ENCODE data around the gene PRM2.

The PRM2 gene

DNA sequence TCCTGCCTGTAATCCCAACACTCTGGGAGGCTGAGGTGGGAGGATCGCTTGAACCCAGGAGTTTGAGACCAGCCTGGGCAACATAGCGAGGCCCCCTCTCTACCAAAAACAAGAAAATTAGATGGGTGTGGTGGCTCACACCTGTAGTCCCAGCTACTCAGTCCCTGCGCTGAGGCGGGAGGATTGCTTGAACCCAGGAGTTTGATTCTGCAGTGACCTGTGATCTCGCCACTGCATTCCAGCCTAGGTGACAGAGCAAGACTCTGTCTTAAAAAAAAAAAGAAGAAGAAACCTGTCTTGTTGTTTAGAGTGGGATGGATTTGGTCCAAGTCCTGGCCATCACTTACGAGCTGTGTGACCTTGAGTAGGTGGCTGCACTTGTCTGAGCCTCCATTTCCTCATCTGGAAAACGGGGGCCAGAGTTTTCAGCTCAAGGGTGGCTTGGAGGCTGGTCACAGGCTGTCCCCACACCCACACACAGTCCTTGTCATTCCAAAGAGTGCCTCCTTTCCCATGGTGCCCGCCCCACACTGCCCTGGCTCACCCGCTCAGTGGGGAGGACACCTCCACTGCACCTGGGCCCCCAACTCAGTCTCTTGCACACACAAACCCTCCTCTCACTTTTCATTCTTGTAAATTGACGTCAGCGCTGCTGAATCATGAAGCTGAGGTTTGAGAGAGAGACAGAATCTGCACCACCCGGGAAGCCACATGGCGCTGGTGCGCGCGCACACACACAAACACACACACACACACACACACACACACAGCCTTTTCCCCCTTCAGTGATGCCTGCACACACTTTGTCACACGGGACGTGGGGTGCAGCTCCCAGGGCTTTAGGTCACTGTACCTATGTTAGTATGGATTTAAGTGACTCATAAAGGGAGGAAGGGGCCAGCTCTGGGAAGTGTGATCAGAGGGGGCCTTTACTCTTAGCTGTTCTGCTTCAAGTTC is 24.5 kb downstream of the PRM2 start:
- ATAC-seq = no peak
- TF ChIP-seq, protein P1, sequence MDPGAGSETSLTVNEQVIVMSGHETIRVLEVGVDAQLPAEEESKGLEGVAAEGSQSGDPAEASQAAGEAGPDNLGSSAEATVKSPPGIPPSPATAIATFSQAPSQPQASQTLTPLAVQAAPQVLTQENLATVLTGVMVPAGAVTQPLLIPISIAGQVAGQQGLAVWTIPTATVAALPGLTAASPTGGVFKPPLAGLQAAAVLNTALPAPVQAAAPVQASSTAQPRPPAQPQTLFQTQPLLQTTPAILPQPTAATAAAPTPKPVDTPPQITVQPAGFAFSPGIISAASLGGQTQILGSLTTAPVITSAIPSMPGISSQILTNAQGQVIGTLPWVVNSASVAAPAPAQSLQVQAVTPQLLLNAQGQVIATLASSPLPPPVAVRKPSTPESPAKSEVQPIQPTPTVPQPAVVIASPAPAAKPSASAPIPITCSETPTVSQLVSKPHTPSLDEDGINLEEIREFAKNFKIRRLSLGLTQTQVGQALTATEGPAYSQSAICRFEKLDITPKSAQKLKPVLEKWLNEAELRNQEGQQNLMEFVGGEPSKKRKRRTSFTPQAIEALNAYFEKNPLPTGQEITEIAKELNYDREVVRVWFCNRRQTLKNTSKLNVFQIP (CRISPR knock-in tag; IDR thresholded peaks at IDR 0.05; ENCODE audit: borderline replicate concordance, low read depth) = no peak
- TF ChIP-seq ZFP30 (CRISPR knock-in tag; IDR thresholded peaks at IDR 0.05) = no peak
- no peak for TF ChIP-seq OSR1 (CRISPR knock-in tag; IDR thresholded peaks at IDR 0.05)
- TF ChIP-seq, protein P2, sequence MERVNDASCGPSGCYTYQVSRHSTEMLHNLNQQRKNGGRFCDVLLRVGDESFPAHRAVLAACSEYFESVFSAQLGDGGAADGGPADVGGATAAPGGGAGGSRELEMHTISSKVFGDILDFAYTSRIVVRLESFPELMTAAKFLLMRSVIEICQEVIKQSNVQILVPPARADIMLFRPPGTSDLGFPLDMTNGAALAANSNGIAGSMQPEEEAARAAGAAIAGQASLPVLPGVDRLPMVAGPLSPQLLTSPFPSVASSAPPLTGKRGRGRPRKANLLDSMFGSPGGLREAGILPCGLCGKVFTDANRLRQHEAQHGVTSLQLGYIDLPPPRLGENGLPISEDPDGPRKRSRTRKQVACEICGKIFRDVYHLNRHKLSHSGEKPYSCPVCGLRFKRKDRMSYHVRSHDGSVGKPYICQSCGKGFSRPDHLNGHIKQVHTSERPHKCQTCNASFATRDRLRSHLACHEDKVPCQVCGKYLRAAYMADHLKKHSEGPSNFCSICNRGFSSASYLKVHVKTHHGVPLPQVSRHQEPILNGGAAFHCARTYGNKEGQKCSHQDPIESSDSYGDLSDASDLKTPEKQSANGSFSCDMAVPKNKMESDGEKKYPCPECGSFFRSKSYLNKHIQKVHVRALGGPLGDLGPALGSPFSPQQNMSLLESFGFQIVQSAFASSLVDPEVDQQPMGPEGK (CRISPR knock-in tag; IDR thresholded peaks at IDR 0.05; ENCODE audit: borderline replicate concordance) = no peak
- no peak for TF ChIP-seq ZNF565 (CRISPR knock-in tag; conservative IDR thresholded peaks at IDR 0.05; ENCODE audit: low read depth)
- no peak for TF ChIP-seq ZC3H10 (CRISPR knock-in tag; IDR thresholded peaks at IDR 0.05)
- TF ChIP-seq ZFP3 (CRISPR knock-in tag; IDR thresholded peaks at IDR 0.05) = no peak
- TF ChIP-seq BACH2 (CRISPR knock-in tag; IDR thresholded peaks at IDR 0.05; ENCODE audit: borderline replicate concordance) = no peak
- TF ChIP-seq ISL1 (CRISPR knock-in tag; IDR thresholded peaks at IDR 0.05) = no peak
- TF ChIP-seq TOX (CRISPR knock-in tag; IDR thresholded peaks at IDR 0.05; ENCODE audit: borderline replicate concordance) = no peak
- no peak for TF ChIP-seq GLIS3 (CRISPR knock-in tag; IDR thresholded peaks at IDR 0.05)
- TF ChIP-seq, protein P3, sequence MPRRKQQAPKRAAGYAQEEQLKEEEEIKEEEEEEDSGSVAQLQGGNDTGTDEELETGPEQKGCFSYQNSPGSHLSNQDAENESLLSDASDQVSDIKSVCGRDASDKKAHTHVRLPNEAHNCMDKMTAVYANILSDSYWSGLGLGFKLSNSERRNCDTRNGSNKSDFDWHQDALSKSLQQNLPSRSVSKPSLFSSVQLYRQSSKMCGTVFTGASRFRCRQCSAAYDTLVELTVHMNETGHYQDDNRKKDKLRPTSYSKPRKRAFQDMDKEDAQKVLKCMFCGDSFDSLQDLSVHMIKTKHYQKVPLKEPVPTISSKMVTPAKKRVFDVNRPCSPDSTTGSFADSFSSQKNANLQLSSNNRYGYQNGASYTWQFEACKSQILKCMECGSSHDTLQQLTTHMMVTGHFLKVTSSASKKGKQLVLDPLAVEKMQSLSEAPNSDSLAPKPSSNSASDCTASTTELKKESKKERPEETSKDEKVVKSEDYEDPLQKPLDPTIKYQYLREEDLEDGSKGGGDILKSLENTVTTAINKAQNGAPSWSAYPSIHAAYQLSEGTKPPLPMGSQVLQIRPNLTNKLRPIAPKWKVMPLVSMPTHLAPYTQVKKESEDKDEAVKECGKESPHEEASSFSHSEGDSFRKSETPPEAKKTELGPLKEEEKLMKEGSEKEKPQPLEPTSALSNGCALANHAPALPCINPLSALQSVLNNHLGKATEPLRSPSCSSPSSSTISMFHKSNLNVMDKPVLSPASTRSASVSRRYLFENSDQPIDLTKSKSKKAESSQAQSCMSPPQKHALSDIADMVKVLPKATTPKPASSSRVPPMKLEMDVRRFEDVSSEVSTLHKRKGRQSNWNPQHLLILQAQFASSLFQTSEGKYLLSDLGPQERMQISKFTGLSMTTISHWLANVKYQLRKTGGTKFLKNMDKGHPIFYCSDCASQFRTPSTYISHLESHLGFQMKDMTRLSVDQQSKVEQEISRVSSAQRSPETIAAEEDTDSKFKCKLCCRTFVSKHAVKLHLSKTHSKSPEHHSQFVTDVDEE (CRISPR knock-in tag; IDR thresholded peaks at IDR 0.05) = no peak
- no peak for TF ChIP-seq PPARA (CRISPR knock-in tag; IDR thresholded peaks at IDR 0.05; ENCODE audit: borderline replicate concordance)
- no peak for TF ChIP-seq ESRRG (CRISPR knock-in tag; IDR thresholded peaks at IDR 0.05)
- no peak for TF ChIP-seq RARB (CRISPR knock-in tag; IDR thresholded peaks at IDR 0.05)
- TF ChIP-seq TCF4 (CRISPR knock-in tag; IDR thresholded peaks at IDR 0.05; ENCODE audit: borderline replicate concordance) = no peak
- TF ChIP-seq SNAI2 (CRISPR knock-in tag; IDR thresholded peaks at IDR 0.05) = no peak
- TF ChIP-seq ZNF70 (CRISPR knock-in tag; IDR thresholded peaks at IDR 0.05) = no peak
- no peak for TF ChIP-seq ZNF8 (CRISPR knock-in tag; IDR thresholded peaks at IDR 0.05)
- TF ChIP-seq ARNTL (CRISPR knock-in tag; IDR thresholded peaks at IDR 0.05; ENCODE audit: borderline replicate concordance, low read depth) = no peak

DNA sequence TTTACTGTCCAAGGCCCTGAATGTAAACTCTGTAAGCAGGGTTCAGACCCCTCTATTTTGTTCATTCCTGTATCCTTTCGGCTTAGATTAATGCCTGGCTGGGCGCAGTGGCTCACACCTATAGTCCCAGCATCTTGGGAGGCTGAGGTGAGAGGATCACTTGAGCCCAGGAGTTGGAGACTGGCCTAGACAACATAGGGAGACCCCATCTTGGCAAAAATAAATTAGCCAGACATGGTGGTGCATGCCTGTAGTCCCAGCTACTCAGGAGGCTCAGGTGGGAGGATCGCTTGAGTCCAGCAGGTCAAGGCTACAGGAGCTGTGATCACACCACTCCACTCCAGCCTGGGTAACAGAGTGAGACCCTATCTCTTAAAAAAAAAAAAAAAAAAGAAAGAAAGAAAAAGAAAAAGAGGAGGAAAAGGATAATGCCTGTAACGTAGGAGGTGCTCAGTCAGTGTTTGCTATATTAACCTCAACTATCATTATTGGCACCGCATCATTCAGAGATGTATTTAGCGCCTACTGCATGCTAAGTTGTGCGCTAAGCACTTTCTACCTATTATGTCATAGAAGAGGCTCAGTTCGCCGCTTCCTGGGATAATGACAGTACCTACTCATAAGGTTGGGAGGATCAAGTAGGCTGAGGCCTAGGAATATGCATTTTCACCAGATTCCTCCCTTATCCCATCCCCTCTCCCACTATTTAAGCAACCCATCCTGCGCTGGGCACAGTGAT is 25.3 kb downstream of the PRM2 start:
- no peak for ATAC-seq
- no peak for TF ChIP-seq GLIS3 (CRISPR knock-in tag; IDR thresholded peaks at IDR 0.05)
- TF ChIP-seq ZNF565 (CRISPR knock-in tag; conservative IDR thresholded peaks at IDR 0.05; ENCODE audit: low read depth) = no peak
- TF ChIP-seq ZNF70 (CRISPR knock-in tag; IDR thresholded peaks at IDR 0.05) = no peak
- TF ChIP-seq, protein P4, sequence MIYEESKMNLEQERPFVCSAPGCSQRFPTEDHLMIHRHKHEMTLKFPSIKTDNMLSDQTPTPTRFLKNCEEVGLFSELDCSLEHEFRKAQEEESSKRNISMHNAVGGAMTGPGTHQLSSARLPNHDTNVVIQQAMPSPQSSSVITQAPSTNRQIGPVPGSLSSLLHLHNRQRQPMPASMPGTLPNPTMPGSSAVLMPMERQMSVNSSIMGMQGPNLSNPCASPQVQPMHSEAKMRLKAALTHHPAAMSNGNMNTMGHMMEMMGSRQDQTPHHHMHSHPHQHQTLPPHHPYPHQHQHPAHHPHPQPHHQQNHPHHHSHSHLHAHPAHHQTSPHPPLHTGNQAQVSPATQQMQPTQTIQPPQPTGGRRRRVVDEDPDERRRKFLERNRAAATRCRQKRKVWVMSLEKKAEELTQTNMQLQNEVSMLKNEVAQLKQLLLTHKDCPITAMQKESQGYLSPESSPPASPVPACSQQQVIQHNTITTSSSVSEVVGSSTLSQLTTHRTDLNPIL (CRISPR knock-in tag; IDR thresholded peaks at IDR 0.05; ENCODE audit: low read depth) = no peak
- no peak for TF ChIP-seq TCF4 (CRISPR knock-in tag; IDR thresholded peaks at IDR 0.05; ENCODE audit: borderline replicate concordance)
- TF ChIP-seq ZFP3 (CRISPR knock-in tag; IDR thresholded peaks at IDR 0.05) = no peak
- TF ChIP-seq CSDC2 (CRISPR knock-in tag; IDR thresholded peaks at IDR 0.05) = no peak
- no peak for TF ChIP-seq OSR1 (CRISPR knock-in tag; IDR thresholded peaks at IDR 0.05)
- TF ChIP-seq ARNTL (CRISPR knock-in tag; IDR thresholded peaks at IDR 0.05; ENCODE audit: borderline replicate concordance, low read depth) = no peak
- TF ChIP-seq SNAI2 (CRISPR knock-in tag; IDR thresholded peaks at IDR 0.05) = no peak
- TF ChIP-seq ISL1 (CRISPR knock-in tag; IDR thresholded peaks at IDR 0.05) = no peak
- TF ChIP-seq, protein P2 (CRISPR knock-in tag; IDR thresholded peaks at IDR 0.05; ENCODE audit: borderline replicate concordance) = no peak
- TF ChIP-seq ZFP30 (CRISPR knock-in tag; IDR thresholded peaks at IDR 0.05) = no peak
- TF ChIP-seq, protein P1 (CRISPR knock-in tag; IDR thresholded peaks at IDR 0.05; ENCODE audit: borderline replicate concordance, low read depth) = no peak
- TF ChIP-seq, protein P3 (CRISPR knock-in tag; IDR thresholded peaks at IDR 0.05) = no peak

All from SK-N-SH treated with all-trans-retinoic acid at 6 μM for 48 hours (cell line).